Stromal cell of bone marrow (primary cell): ENCODE results near the gene TEK.

ENCODE experiments used
- DNase-seq: peaks from one replicate; pipeline ENCODE4 v3.0.0-alpha.2; 2012; ENCODE audit warnings: low read depth

The TEK gene

DNA sequence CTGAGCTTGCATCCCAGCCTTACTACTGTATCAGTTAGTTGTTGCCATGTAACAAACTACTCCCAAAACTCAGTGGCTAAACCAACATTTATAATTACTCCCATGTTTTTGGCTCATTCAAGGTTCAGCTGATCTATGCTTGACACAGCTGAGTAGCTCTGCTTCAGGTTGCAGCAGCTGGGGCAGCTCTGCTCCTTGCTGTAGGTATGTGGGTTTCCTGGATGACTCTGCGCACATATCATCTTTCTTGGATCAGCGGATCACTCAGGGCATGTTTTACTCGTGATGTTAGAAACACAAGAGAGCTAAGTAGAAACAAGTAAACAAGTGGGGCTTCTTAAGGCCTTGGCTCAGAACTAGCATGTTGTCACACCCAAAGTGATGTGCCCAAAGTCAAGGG, 15.1 kb downstream of the TEK start:
- DNase-seq = no peak

DNA sequence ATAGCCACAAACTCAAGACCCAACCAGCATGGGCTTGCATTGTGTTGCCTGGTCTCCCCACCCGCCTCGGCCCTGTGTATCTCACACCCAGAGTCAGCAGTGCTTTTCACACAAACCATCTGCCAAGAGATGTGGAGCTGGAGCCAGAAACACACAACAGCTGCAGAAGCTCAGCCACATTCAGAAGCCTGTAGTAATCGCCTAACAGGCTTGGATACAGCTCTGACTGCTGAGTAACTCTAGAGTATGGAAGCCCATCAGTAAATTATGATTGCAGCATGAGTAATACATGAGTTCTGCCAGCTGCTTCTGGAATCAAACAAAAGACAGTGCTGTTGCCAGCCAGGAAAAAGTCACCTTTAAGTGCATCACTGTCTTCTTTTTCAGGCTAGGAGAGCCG, 16.0 kb downstream of the TEK start:
- DNase-seq = peak; percentile 90

DNA sequence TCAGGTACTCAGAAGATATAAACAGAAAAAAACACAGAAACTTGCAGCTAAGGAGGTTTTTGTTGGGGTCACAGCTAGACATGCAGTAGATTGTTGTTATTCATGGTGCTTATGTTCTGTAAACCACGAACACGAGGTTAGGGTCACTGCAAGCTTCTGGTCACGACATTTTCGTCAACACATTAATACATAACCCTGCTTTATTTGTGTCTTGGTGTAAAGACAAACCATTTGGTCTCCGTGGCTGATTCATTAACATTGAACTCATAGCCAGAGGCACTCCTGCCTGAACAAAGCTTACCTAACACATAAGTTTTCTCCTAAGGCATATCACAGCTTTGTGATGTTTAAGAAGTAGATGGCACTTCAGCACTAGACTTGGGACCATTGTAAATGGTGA, 16.9 kb downstream of the TEK start:
- DNase-seq = no peak

DNA sequence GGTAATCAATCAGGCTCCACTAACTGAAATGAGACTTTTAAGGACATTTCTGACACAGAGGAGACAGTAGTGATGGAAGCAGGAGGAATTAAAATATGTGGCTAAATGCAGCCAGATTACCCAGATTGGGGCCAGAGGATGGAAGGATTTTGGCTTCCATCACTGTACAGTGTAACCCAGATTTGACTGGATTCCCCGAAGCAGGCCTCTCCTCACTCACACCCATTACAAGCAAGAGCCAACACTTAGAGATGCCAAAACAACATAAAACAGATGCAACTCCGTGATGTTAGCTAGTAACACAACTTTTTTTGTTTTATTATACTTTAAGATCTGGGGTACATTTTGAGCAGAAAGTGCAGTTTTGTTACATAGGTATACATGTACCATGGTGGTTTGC, 17.6 kb downstream of the TEK start:
- DNase-seq = no peak

DNA sequence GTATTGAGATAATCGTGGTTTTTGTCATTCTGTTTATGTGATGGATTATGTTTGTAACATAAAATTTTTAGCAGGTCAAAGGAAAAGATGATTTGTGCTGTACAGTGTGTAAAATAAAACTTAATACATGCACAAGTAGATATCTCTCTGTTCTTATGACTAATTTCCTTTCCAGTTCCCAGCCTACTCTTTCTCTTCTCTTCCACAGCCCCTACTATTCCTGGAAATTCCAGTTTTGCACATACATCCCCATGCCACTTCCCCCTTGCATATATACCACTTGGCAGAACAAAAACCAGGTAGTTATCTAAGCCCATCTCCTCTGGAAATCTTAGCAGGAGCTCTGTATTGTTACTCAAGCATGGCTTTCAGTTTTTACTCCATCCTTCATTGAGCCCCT, 20.2 kb downstream of the TEK start:
- DNase-seq = no peak

DNA sequence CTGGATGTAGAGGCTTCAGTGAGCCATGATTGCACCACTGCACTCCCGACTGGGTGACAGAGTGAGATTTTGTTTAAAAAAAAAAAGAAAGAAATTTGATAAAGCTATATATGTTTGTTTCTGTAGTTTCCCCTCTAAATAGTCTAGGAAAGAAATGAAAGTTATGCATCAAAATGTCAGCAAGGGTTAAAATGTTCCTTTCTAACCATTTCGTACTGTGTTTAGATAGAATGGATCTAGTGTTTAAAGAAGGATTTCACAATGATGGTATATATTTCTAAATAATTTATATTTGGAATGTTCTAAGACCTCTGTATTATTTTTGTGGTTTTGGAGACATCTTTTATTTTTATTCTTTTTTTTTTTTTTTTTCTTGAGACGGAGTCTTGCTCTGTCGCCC, 22.7 kb downstream of the TEK start:
- DNase-seq = no peak

DNA sequence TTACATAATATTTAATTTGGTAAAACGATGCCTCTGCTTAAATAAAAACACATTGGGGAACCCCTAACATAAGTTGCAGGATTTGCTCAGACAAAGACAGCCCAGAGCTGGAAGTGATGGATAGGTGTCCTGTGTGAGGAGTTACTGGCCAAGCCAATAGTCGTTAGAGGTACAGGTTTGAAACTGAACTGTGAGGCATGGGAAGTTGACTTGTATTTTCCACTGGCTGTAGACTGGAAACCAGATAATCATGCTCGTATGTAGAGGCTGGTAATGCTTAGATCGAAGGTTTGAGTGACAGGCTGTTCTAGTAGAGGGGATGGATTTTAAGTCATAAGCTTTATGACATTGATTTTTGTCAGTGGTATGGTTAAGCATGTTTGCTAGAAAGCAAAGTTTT, 24.8 kb downstream of the TEK start:
- DNase-seq = no peak

DNA sequence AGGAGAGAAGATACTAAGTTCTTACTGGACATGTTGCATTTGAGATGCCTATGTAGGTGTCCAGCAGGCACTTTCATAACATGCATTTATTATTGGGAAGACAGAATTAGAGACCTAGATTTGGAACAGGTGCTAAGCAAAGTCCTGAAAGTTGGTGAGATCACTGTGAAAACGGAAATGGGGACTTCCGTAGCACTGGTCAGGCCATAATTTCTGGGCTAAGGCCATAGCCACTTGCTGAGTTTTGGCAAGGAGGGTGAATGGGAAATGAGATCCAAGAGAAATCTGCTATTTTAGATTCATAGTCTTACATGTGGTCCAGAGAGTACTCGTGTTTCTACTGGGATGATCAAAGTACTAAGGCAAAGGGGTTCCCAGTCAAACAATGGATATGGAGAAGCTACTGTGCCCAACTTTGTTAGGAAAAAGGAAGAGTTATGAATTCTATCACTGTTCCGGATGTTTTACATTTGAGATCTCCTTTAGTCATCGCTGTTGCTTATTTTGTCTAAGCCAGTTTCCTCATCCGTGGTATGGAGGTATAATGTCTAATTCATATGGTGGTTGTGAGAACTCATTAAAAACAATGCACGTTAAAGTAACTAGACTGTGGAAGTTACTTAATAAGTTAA, 33.4 kb downstream of the TEK start:
- DNase-seq = no peak

DNA sequence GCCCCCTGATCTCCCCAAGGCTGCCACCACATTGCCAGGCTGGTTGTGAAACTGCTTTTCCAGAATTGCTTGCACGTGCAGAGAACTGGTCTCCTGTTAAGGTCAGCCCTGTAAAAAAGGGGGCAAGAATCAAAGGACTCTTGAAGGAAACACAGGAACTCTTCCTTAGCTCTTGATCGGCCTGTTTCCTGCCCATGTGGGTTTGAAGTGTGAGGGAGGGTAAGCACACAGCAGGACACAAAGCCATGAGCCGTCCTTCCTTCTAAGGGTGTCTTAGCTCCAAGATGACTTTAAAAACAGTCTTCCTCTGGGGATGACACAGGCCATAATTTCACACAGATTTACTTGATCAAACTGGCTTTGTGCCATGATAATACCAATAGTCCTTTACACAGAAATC, 36.1 kb downstream of the TEK start:
- no peak for DNase-seq

DNA sequence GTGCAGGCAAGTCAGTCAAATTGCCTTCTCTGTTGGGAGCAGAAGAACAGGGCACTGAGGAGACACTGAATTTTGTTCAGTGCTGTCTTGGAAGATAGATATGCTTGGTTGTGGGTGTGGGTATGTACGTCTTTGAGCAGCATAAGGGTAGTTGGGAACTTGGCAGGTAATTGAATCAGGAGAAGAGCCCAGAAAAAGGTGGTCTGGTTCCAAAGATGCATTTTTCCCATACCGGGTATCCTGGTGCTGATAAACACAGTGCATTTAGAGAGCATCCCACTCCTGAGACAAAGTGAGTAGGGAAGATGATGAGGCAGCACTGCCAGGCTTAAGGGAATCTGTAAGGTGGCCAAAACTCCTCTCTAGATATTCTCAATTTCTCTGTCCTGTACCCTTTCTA, 40.6 kb downstream of the TEK start:
- DNase-seq = no peak

DNA sequence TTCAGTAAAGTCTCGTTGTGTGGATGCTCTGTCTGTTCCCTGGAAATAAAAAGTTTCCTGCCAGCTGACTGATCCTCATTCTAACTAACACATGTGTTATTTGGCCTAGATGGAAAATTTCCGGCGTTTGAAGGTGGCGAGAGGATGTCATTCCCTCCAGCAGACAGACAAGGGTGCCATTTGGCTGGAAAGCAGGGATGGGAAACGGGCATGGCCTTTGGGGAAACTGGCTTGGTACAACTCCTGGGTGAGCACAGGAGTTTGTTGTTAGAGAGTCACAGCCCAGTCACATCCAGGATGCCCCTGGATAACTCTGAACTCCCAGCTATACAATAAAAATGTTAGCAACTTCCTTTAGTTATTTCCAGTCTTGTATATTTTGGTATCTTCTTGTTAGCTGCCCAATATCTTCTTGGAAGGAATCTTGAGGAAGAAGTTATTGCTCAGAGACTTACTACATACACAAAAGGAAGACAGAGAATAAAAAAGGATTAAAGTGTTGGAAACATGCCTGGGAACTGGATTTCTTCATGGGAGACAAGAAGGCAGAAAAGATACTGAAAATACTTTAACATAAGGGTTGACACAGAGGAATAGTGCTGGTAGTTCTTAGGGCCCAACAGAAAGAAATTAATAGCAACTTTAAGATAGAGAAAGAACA, 41.9 kb downstream of the TEK start:
- peak; percentile 43 for DNase-seq

DNA sequence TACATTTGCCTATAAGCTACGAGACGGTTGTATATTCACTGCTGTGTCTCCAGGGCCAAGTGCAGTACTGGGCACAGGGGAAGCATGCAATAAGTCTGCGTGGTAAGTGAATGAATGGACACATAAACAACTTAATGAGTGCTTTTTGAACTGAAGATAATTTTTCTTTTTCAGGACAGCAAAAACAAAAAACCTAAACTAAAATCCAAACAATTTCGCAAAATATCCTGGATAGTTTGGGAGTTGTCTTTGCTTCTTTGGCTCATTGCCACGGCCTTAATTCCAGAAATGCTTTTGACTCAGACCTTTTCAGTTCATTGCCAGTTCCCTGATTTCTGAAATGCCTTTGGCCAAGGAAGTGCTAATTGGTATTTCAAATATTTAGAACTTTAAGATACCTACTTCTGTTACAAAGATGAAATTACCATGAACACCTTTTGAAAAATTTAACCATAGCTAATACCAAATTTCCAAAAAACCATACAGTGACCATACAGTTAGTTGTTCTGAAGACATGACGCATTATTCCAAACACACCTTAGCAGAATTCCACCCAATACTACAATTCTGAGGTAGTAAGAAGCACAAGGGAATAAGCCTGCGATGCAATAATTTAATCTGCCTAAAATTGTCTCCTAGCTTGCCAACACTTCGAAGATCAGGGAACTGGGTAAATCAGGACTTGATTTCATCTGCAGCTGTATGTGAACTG, 42.8 kb downstream of the TEK start:
- no peak for DNase-seq

DNA sequence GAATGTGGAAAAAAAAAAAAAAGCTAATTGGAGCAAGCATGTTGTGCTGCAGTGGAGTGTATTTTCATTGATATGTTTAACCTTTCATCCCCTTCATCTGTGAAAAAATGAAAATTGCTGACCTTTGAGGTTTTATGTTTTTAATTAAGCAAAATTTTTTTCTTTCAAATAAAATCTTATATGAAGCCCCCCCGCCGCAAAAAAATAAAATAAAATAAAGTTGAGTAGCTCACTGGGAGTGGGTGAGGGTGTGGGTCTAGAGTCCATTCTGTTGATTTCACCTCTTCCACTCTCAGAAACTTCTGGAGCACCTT, 43.3 kb downstream of the TEK start:
- no peak for DNase-seq

DNA sequence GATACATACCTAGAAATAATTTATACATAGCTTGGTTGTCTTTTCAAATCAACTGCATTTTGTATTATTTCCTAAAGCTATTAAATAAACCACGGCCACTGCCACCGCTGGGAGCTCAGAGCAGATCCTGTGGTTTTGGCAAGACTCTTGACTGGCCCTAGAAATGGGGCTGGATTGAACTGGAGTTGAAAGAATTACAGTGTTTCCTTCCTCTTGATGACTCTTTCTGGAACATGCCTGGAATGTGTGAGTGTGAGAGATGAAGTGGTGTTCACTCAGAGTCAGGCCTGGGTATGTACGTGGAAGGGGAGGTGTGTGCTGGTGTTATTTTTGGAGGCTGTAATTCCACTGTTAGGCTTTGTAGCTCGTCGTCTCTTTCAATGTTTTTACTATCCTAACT, 45.9 kb downstream of the TEK start:
- peak; percentile 85 for DNase-seq

DNA sequence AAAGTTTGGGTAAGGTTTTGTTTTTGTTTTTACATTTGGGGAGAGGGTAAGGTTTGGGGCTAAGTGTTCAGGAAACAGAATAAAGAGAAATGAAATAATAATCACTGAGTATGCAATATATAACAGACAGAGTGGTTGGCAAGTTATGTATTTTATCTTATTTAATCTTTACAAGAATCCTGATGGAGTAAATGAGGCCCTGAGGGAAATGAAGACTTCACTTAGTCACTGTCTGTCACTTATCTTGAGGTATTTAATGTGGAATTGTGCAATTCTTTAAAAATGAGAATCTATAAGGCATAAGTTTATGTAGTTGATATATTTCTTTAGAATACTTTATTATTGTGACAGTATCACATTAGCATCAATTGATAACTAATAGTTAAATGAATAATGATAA, 48.1 kb downstream of the TEK start:
- no peak for DNase-seq

DNA sequence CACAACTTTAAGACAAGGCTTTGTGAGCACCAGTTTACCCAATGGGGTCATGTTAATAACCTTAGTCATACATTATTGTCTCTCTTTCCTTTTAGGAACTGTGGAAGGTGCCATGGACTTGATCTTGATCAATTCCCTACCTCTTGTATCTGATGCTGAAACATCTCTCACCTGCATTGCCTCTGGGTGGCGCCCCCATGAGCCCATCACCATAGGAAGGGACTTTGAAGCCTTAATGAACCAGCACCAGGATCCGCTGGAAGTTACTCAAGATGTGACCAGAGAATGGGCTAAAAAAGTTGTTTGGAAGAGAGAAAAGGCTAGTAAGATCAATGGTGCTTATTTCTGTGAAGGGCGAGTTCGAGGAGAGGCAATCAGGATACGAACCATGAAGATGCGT, 48.7 kb downstream of the TEK start:
- DNase-seq = no peak

DNA sequence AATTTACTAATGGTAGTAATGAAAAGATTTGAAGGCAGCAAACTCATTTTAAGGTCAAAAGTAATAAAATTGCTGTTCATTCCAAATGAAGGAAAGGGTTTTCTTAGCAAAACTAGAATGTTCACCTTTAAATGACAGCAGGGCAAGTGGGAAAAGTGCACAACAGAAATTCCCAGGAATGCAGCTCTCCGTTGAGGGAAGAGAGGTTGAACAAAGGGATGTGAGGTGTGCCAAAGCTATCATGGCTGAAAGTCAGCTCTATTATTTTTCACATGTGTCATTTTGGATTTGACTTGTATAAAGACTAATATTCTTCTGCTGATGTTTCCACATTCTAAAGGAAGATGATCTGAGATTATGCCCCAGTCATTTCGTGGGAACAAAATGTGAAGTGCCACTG, 51.6 kb downstream of the TEK start:
- no peak for DNase-seq

DNA sequence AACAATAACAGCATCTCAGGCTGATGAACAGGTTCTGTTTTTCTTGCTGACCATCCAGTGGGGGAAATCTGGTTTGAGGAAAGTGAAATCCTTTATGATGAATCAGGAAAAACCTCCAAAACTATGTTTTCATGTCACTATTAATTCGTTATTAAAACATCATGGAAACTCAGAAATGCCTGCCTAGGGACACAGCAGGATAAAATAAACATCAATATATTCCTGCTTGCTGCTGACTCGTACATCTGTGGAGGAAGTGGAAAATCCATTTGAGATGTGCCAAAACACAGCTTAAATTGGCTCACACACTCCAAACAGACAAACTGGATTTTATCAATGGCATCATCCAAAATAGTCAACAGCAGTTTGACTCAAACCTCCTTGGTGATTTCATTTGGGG, 53.0 kb downstream of the TEK start:
- DNase-seq = peak; percentile 60

DNA sequence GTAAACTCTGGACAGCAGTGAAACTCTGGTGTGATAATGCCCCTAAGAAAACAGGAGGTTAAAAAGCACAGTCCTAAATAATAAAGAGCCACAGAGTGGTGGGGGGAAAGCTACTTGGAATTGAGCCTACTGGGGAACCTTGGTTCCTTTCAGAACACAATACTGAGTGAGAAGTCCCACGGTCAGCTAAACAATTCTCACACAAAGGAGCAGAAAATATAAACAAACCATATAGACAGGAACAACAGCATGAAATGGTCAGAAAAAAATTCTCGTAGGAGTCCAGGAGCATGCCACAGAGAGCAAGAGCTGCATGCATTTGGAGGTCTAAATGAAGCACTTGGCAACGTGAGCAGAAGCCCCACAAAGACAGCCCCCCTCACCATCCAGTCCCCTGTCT, 56.0 kb downstream of the TEK start:
- DNase-seq = no peak

DNA sequence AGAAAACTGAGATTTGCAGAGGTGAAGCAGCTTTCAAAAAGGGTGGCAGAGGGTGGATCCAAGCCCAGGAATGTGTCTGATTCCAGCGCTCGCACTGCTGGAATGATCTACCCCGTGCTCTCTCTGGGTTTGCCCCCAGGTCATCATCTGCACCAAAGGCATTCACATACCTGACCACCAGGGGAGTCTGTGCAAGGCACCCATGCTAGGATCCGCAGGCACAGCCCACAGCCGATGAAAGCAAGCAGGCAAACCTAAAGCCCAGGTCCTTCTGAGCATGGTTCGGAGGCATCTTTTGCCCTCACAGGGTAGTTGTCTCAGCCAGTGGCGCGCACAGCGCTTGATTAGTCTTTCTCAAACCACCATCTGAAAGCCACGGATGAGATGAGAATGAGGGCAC, 56.6 kb downstream of the TEK start:
- DNase-seq = no peak

DNA sequence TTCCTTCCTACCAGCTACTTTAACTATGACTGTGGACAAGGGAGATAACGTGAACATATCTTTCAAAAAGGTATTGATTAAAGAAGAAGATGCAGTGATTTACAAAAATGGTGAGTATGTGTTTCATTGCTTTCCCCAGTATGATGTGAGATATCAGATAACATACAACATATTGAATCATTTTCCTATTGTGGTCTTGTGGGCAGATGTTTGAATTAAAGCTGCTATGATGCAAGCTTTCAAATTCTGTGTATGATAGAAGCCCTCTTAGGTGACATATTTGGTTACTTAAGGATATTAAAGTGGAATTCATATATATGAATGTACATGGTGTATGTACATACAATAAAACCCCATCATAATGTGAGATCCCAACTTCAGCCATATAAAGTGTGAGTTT, 59.5 kb downstream of the TEK start:
- DNase-seq = no peak

DNA sequence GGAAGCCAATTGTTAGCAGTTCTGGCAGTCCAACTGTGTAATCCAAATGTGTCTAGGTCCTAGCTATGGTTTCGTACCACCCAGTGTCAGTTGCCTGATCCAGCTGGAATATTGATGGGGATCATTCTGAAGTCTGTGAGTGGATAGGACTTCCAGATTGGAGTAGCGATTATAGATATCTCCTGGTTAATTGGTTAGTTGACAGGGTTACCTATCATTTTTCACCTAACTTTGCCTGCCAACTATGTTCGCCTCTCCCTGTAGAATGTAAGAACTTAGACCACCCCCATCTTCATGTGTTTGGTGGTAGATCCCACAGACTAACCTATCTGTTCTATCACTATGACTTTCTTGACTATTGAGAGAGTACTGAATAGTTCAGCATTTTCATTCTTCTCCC, 59.9 kb downstream of the TEK start:
- no peak for DNase-seq

DNA sequence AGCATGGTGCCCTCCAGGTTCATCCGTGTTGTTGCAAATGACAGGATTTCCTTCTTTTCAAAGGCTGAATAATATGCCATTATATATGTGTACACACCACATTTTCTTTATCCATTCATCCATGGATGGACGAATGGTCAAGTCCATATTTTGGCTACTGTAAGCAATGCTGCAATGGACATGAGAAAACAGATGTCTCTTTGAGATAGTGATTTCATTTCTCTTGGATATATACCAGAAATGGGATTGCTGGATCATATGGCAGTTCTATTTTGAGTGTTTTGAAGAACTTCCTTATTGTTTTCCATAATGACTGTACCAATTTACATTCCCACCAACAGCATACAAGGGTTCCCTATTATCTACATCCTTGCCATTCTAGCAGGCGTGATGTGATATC, 67.9 kb downstream of the TEK start:
- DNase-seq = no peak

DNA sequence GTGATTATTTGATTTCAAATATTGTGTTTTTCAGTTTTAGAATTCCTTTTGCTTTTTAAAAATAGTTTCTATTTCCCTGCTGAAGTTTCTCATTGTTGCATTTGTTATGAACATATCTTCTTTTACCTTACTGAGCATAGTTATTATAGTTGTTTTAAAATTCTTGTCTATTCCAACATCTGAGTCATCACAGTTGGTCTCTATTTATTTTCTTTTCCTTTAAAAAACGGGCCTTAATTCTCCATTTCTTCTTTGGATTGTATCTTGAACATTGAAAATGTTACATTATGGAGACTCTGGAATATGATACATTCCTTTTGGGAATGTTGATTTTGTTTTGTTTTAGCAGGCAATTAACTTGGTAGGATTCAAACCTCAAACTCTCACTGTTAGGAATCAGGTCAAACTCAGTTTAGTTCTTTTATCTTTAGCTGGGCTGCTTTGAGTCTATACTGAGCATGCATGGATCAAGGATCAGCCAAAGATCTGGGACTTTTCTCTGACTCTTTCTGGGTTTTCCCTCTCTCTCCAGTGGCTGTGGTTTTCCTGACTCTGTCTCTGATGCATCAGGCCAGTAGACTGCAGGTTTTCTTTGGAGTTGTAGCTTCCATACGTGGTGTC, 70.3 kb downstream of the TEK start:
- DNase-seq = no peak
